SK-N-SH (cell line): ENCODE data around the gene MYCBPAP. TPM values are rescaled to one million over a fixed set of nuclear protein-coding genes. Genes with fewer than 3 reads are reported as not detected.
A peak's percentile ranks its signal among the peaks of the same experiment; 100 is the strongest.

Source experiments
- CTCF ChIA-PET: fragments of 300-600, 350-600 bp; formaldehyde crosslinking; extraction: SDS; loops from one replicate; lab custom pipeline; 2021; lab: Yijun Ruan, JAX
- POLR2A ChIA-PET: fragments of 350-600 bp; sonication (Branson Sonifier 250); formaldehyde crosslinking; extraction: SDS; loops from one replicate; lab custom pipeline; 2020; ENCODE audit warnings: antibody characterized with exemption, inconsistent platforms; lab: Yijun Ruan, JAX
- DNase-seq: peaks from one replicate; pipeline ENCODE4 v3.0.0; 2012
- H2AFZ ChIP-seq: fragments of 200-600 bp; sonication (generic); 2 replicates; pipeline ENCODE4 v1.8.1; 2016; ENCODE audit warnings: antibody characterized with exemption, mild to moderate bottlenecking, low read depth
- H3F3A ChIP-seq: fragments of 200-600 bp; sonication (generic); replicated peaks from 2 replicates; pipeline ENCODE3; 2016; ENCODE audit warnings: antibody characterized with exemption, mild to moderate bottlenecking; ENCODE audit not compliant: insufficient read depth
- H3K27ac ChIP-seq, 2 experiments: fragments of 200-500 bp in 1 of 2; fragments of 200-600 bp in 1 of 2; sonication (Bioruptor generic) in 1 of 2; sonication (generic), shearing (Covaris generic) in 1 of 2; 2 replicates each; pipeline versions ENCODE4 v1.5.1 to v1.6.1; 2014 to 2016; ENCODE audit warnings: low read depth in 2 of 2, inconsistent platforms in 1 of 2, low read length in 1 of 2, mild to moderate bottlenecking in 1 of 2, mixed read lengths in 1 of 2
- H3K27me3 ChIP-seq: fragments of 200-600 bp; sonication (generic), shearing (Covaris generic); 2 replicates; pipeline ENCODE4 v1.6.1; 2016; ENCODE audit warnings: mixed run types; ENCODE audit not compliant: insufficient read depth
- H3K36me3 ChIP-seq, 2 experiments: fragments of 200-500 bp in 1 of 2; fragments of 200-600 bp in 1 of 2; sonication (Bioruptor generic) in 1 of 2; sonication (generic) in 1 of 2; replicated peaks in 1 of 2; 2 replicates each; pipeline versions ENCODE3 to v1.5.1; 2014 to 2016; ENCODE audit warnings: low read length in 1 of 2, mild to moderate bottlenecking in 1 of 2; ENCODE audit not compliant: insufficient read depth in 2 of 2, control insufficient read depth in 1 of 2
- H3K4me1 ChIP-seq, 2 experiments: fragments of 200-500 bp in 1 of 2; fragments of 200-600 bp in 1 of 2; sonication (Bioruptor generic) in 1 of 2; sonication (generic), shearing (Covaris generic) in 1 of 2; 2 replicates each; pipeline versions ENCODE4 v1.5.1 to v1.6.1; 2014 to 2016; ENCODE audit warnings: low read depth in 1 of 2, low read length in 1 of 2, mixed run types in 1 of 2; ENCODE audit not compliant: insufficient read depth in 2 of 2, control insufficient read depth in 1 of 2
- H3K4me2 ChIP-seq: fragments of 200-600 bp; sonication (generic), shearing (Covaris generic); 2 replicates; pipeline ENCODE4 v1.6.1; 2017; ENCODE audit warnings: mixed run types
- H3K4me3 ChIP-seq, 2 experiments: fragments of 200-500 bp in 1 of 2; fragments of 200-600 bp in 1 of 2; sonication (Bioruptor generic) in 1 of 2; sonication (generic), shearing (Covaris generic) in 1 of 2; 2 replicates each; pipeline versions ENCODE4 v1.5.1 to v1.8.1; 2014 to 2016; ENCODE audit warnings: low read depth in 2 of 2, inconsistent platforms in 1 of 2, low read length in 1 of 2, mild to moderate bottlenecking in 1 of 2, mixed read lengths in 1 of 2, moderate library complexity in 1 of 2
- H3K79me2 ChIP-seq: fragments of 200-600 bp; sonication (generic); 2 replicates; pipeline ENCODE4 v1.8.1; 2017; ENCODE audit warnings: mild to moderate bottlenecking; ENCODE audit not compliant: insufficient read depth
- H3K9ac ChIP-seq: fragments of 200-600 bp; sonication (generic); 2 replicates; pipeline ENCODE4 v1.6.1; 2017; ENCODE audit warnings: mixed run types
- H3K9me2 ChIP-seq: fragments of 200-600 bp; sonication (generic); 2 replicates; pipeline ENCODE4 v1.6.1; 2017; ENCODE audit warnings: mixed run types
- H3K9me3 ChIP-seq: fragments of 200-600 bp; sonication (generic); 2 replicates; pipeline ENCODE4 v1.6.1; 2017; ENCODE audit warnings: mixed run types, mild to moderate bottlenecking, moderate library complexity
- H4K20me1 ChIP-seq: fragments of 200-600 bp; sonication (generic); 2 replicates; pipeline ENCODE4 v1.6.1; 2017; ENCODE audit warnings: mild to moderate bottlenecking, mixed run types; ENCODE audit not compliant: insufficient read depth
- ELF1 ChIP-seq: IDR thresholded peaks from 2 replicates; pipeline ENCODE4 v1.4.0; 2012
- EP300 ChIP-seq, 2 experiments: IDR thresholded peaks; 2 replicates each; pipeline versions ENCODE4 v1.4.0 to v1.6.1; 2012; ENCODE audit warnings: borderline replicate concordance in 1 of 2, low read depth in 1 of 2, low read length in 1 of 2
- EZH2phosphoT487 ChIP-seq: fragments of 200-600 bp; sonication (generic); IDR thresholded peaks from 2 replicates; pipeline ENCODE4 v1.6.1; 2017; ENCODE audit warnings: low read depth, mixed run types, mild to moderate bottlenecking, antibody characterized with exemption, moderate library complexity, borderline replicate concordance
- FOSL2 ChIP-seq: IDR thresholded peaks from 2 replicates; pipeline ENCODE4 v1.4.0; 2012; ENCODE audit warnings: low read depth, mild to moderate bottlenecking, moderate library complexity, borderline replicate concordance
- GABPA ChIP-seq: IDR thresholded peaks from 2 replicates; pipeline ENCODE4 v1.4.0; 2012; ENCODE audit warnings: low read depth, mild to moderate bottlenecking
- MAX ChIP-seq: IDR thresholded peaks from 2 replicates; pipeline ENCODE4 v1.4.0; 2012; ENCODE audit warnings: low read depth
- MEF2A ChIP-seq: IDR thresholded peaks from 2 replicates; pipeline ENCODE4 v1.4.0; 2012; ENCODE audit warnings: low read depth, borderline replicate concordance
- RCOR1 ChIP-seq: fragments of 150-350 bp; IDR thresholded peaks from 2 replicates; pipeline ENCODE4 v1.6.1; 2017; ENCODE audit warnings: antibody characterized with exemption, low read length
- RXRA ChIP-seq: IDR thresholded peaks from 2 replicates; pipeline ENCODE4 v1.4.0; 2012; ENCODE audit warnings: low read depth, mild to moderate bottlenecking, borderline replicate concordance
- TCF12 ChIP-seq: IDR thresholded peaks from 2 replicates; pipeline ENCODE4 v1.4.0; 2012
- TEAD4 ChIP-seq: IDR thresholded peaks from 2 replicates; pipeline ENCODE4 v1.4.0; 2012; ENCODE audit warnings: mild to moderate bottlenecking, borderline replicate concordance; ENCODE audit not compliant: insufficient read depth
- ZBTB33 ChIP-seq: IDR thresholded peaks from 2 replicates; pipeline ENCODE4 v1.4.0; 2012; ENCODE audit warnings: low read depth, borderline replicate concordance
- WGBS: methylation state at CpG from one replicate; pipeline ENCODE4 v1.1.6; 2017; ENCODE audit warnings: low lambda C conversion rate; 5-methylcytosine and 5-hydroxymethylcytosine counted together
- polyA plus RNA-seq, 3 experiments: library from polyadenylated mRNA; depleted of rRNA; stranded (reverse); fragments of >200 nt; gene quantifications; 2 replicates each; pipeline ENCODE4 v1.2.3, GENCODE V29; 2012
- TF ChIP-seq, protein P1 (sequence below): fragments of 150-350 bp; IDR thresholded peaks from 2 replicates; pipeline ENCODE4 v1.6.1; 2016; ENCODE audit warnings: mild to moderate bottlenecking, low read depth, low read length

The MYCBPAP gene
- polyA plus RNA-seq, 1 of the 3 experiments (the other 2 are of a cell fraction), result 2.4 TPM

DNA sequence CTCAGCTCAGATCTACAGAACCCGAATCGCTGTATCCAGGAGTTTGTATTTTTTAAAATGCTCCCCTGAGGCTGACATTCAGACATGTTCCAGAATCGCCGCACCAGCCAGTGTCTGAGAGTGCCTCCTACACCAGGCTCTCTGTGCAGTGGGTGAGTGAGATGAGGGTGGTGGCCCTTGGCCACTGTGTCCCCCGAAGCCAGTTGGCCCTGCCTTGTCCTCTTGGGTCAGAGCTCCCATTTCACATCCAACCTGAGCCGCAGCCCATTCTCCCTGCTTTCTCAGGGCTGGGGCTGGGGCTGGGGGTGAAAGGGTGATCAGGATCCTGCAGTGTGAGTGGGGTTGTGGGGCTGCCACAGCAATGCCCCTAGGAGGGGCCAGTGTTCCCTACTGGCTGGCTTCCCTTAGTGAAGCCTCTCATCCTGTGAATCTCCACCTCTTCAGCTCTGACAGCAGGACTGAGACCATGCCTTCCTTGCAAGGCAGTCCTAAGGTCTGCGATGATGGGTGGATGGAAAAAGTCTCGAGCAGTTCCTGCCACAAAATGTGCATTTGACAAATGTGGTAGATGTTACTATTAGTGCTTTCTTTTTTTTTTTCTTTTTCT, 12.9 kb upstream of the MYCBPAP start:
- ChIA-PET POLR2A (interaction anchor here (0.6 kb wide), 2 partner anchors 10 to 47 kb away, joined by 3 read pairs; no protein-coding TSS in a partner anchor), CTCF (interaction anchor here (1.0 to 13.3 kb wide), 5 partner anchors 10 to 37 kb away, joined by 3 to 183 read pairs (median 4); no protein-coding TSS in a partner anchor)
- no peak overlapping the region for H3K4me2 ChIP-seq

DNA sequence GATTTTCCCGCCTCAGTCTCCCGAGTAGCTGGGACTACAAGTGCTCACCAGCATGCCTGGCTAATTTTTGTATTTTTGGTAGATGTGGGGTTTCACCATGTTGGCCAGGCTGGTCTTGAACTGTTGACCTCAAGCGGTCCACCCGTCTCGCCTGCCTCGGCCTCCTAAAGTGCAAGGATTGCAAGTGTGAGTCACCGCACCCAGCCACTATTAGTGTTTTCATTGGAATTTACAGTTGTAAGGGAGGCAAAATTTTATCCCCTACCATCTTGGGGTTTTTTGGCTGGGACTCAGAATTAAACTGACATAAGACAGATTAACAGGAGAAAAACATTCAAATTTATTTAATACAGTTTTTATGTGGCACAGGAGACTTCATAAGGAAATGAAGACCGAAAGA, 12.3 kb upstream of the MYCBPAP start:
- H3K79me2 ChIP-seq, result no peaks in the 10 kb centered on the region
- no peak overlapping the region for H3K9ac ChIP-seq
- no peaks in the 10 kb centered on the region for H4K20me1 ChIP-seq
- no peaks in the 10 kb centered on the region for H3K27me3 ChIP-seq
- H3K4me2 ChIP-seq, result no peak overlapping the region
- CTCF ChIA-PET, result interaction anchor here (1.0 to 13.3 kb wide), 7 partner anchors 9 to 134 kb away, joined by 3 to 183 read pairs (median 3); no protein-coding TSS in a partner anchor
- H3K36me3 ChIP-seq, result no peaks in the 10 kb centered on the region
- DNase-seq, result no peak
- H2AFZ ChIP-seq, result no peak overlapping the region
- H3K4me1 ChIP-seq, result no peaks in the 10 kb centered on the region
- H3K27ac ChIP-seq, result no peak overlapping the region
- no peak overlapping the region for H3K4me3 ChIP-seq
- no peaks in the 10 kb centered on the region for H3K9me3 ChIP-seq
- H3K9me2 ChIP-seq, result no peaks in the 10 kb centered on the region
- WGBS, result 84% methylated on average over 8 of the region's 8 CpGs
- POLR2A ChIA-PET, result interaction anchor here (0.6 kb wide), 1 partner anchor 9 kb away, joined by 3 read pairs; no protein-coding TSS in a partner anchor
- TF ChIP-seq MAX, result no peak
- TF ChIP-seq FOSL2, result peak; percentile 59; the same call in 1 of the 2 replicates
- TF ChIP-seq ELF1, result no peak
- TF ChIP-seq RXRA, result peak; percentile 39; the same call in 1 of the 2 replicates
- TF ChIP-seq TCF12, result 0 out of 2 replicates have a peak, but pooled peaks have one; percentile 3
- no peak for TF ChIP-seq TEAD4
- H3F3A ChIP-seq, result peaks cover 10% of the 10 kb centered on the region

More for the DNA sequence above, 12.9 kb upstream of the MYCBPAP start:
- Histone ChIP-seq H3K9me3 (no peaks in the 10 kb centered on the region), H3K79me2 (no peaks in the 10 kb centered on the region)
- TF ChIP-seq ZBTB33 (no peak), GABPA (no peak), ELF1 (no peak), EZH2phosphoT487 (no peak), FOSL2 (no peak), EP300 (IDR thresholded peaks at IDR 0.05; ENCODE audit: borderline replicate concordance in 1 of 2, low read depth in 1 of 2, low read length in 1 of 2) (no peak), RCOR1 (no peak), MEF2A (no peak), TCF12 (no peak), TEAD4 (no peak)
- TF ChIP-seq, protein P1, sequence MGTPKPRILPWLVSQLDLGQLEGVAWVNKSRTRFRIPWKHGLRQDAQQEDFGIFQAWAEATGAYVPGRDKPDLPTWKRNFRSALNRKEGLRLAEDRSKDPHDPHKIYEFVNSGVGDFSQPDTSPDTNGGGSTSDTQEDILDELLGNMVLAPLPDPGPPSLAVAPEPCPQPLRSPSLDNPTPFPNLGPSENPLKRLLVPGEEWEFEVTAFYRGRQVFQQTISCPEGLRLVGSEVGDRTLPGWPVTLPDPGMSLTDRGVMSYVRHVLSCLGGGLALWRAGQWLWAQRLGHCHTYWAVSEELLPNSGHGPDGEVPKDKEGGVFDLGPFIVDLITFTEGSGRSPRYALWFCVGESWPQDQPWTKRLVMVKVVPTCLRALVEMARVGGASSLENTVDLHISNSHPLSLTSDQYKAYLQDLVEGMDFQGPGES, result no peak
- TF ChIP-seq, all 33 proteins: peak for 0
- Histone ChIP-seq H3K9me2 (no peaks in the 10 kb centered on the region), H3K9ac (no peak overlapping the region), H3K4me1 (no peaks in the 10 kb centered on the region), H3F3A (peaks cover 10% of the 10 kb centered on the region), H3K27me3 (no peaks in the 10 kb centered on the region), H3K36me3 (no peaks in the 10 kb centered on the region), H4K20me1 (no peaks in the 10 kb centered on the region), H2AFZ (no peak overlapping the region), H3K4me3 (no peak overlapping the region), H3K27ac (no peak overlapping the region)
- DNase-seq, result no peak
- 79% methylated on average over 8 of the region's 8 CpGs for WGBS
